Stimulated activated CD4-positive, alpha-beta T cell treated with anti-CD3 and anti-CD28 coated beads, Interleukin-1b, Interleukin-23, amount 100 ng/mL, for 24 hours (primary cell): ENCODE data around the gene PRKAA2.

Experiments
- DNase-seq, 4 experiments: peaks; one replicate each; pipeline ENCODE4 v3.0.0-alpha.2; 2020; ENCODE audit warnings: low read depth in 4 of 4, low spot score in 1 of 4

Gene PRKAA2

DNA sequence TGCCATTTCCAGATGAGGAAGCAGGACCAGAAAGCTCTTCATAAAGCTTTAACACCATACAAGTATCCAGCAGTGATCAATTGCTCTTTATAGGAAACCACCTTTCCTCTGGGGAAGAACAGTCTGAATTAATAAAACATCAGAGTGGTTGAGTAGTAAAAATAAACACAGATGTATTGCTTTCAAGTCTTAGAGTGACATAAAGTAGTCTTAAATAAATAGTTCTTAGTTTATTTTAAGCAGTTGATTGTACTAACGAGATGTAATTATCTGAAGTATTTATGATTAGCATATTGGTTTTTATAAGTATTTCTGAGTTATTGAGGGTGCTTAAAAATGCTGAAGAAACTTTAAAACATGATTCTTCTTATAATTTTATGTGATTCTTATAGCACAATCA lies 67.0 kb downstream of the PRKAA2 start:
- no peak for DNase-seq

GRCh38 chr1:56713112-56713511 lies 68.0 kb downstream of the PRKAA2 start:
- DNase-seq = no peak

- no peak for DNase-seq
Measured at GRCh38 chr1:56715156-56715555, 70.0 kb downstream of the PRKAA2 start.

DNA sequence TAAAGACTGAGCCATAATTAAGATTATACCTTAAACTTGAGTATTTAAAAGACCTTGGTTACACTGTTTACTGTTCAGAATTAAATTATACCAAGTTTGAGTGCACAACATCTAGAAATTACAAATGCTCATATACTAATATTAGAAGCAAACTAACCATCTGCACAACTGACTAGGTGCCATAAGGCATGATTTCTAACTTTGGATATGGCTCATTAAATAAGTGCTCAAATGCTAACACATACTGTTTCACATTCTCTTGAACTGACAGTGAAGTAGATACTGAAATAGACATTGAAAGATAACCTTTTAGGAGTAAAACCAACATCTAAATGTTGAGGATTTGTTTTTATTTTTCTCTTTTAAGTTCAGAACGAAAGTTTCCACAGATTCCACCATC lies 74.1 kb downstream of the PRKAA2 start:
- DNase-seq = no peak

- no peak for DNase-seq
Measured at GRCh38 chr1:56726706-56727105, 81.6 kb downstream of the PRKAA2 start.

DNA sequence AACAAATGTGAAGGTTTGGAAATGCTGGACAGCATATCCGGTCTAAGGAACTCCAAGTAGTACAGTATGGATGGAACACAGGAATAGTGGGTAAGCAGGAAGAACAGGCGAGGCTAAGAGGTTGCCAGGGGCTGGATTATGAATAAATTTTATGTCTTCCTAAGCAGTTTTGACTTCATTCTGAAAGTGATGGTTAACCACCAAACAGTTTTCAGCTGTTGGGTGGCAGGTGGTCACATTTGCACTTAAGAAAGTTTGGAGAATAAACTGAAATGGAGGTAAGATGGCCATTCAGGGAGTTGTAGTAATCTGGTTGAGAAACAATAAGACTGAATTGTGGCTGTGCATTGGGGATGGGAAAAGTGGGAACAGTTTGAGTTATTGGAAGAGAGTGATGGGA lies 83.8 kb downstream of the PRKAA2 start:
- no peak for DNase-seq

- DNase-seq = no peak
Measured at GRCh38 chr1:56745231-56745630, 100.1 kb downstream of the PRKAA2 start.

GRCh38 chr1:56754708-56755479 lies 109.8 kb downstream of the PRKAA2 start:
- DNase-seq = no peak

- no peak for DNase-seq
Measured at GRCh38 chr1:56755911-56756310, 110.8 kb downstream of the PRKAA2 start.

DNA sequence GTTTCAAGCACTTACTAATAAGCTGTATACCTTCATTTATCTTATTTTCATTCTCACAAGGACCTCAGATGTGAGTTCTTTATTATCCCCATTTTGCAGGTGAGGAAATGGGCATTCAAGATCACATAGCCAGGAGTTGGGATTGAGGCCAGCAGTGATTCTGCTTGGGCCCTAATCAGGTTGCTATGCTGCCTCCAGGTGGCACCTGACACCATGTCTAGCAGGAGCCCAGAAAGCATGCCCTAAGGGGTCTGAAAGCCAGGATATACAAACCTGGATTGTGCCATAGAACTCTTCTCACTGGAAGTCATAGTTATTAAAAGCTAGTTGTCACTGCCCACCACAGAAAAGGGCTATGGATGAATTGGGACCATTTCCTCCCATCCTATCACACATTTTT lies 113.0 kb downstream of the PRKAA2 start:
- DNase-seq = no peak

DNA sequence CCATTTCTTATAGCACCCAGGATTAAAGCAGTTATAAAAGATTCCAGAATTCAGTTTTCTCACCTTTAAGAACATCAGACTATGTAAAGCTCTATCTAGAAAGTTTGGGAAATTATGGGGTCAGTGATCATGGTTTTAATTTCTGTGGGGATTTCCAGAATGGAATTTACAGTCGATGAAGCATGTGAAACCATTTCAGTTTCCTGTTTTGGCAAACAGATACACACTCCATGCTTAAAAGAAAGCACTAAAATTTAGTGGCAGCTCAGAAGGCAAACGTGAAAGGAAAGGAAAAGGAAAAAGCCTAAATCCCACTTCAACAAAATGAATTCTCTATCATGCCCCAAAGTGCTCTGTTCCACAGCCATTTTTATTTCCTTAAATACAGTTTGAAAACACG lies 113.7 kb downstream of the PRKAA2 start:
- DNase-seq = no peak
